ENCODE results near the gene PLCH2. TPM values are rescaled to one million over a fixed set of nuclear protein-coding genes. Genes with fewer than 3 reads are reported as not detected.

PLCH2 gene
- polyA plus RNA-seq, 1 of the 3 experiments (the other 2 are of a cell fraction), result 0.08 TPM

- TF ChIP-seq MXI1 (IDR thresholded peaks at IDR 0.05; ENCODE audit: low read depth, low read length) (no peak), NFIC (IDR thresholded peaks at IDR 0.05; ENCODE audit: borderline replicate concordance) (no peak), RAD21 (IDR thresholded peaks at IDR 0.05; ENCODE audit: low read length) (no peak), CHD2 (IDR thresholded peaks at IDR 0.05; ENCODE audit: low read length, partially characterized antibody) (no peak), ELF1 (IDR thresholded peaks at IDR 0.05) (no peak), RCOR1 (IDR thresholded peaks at IDR 0.05; ENCODE audit: low read length) (no peak), EZH2phosphoT487 (IDR thresholded peaks at IDR 0.05; ENCODE audit: borderline replicate concordance, low read depth) (no peak), POLR2AphosphoS5 (IDR thresholded peaks at IDR 0.05; ENCODE audit: low read depth, low read length) (no peak), USF1 (IDR thresholded peaks at IDR 0.05; ENCODE audit: borderline replicate concordance, low read depth) (no peak), FOXJ3 (CRISPR knock-in tag; IDR thresholded peaks at IDR 0.05) (no peak), GABPA (IDR thresholded peaks at IDR 0.05; ENCODE audit: low read depth) (no peak), FOSL2 (IDR thresholded peaks at IDR 0.05; ENCODE audit: borderline replicate concordance, low read depth) (no peak), TAF1 (IDR thresholded peaks at IDR 0.05; ENCODE audit: borderline replicate concordance, low read depth, low read length) (no peak)
- TF ChIP-seq, protein P1, sequence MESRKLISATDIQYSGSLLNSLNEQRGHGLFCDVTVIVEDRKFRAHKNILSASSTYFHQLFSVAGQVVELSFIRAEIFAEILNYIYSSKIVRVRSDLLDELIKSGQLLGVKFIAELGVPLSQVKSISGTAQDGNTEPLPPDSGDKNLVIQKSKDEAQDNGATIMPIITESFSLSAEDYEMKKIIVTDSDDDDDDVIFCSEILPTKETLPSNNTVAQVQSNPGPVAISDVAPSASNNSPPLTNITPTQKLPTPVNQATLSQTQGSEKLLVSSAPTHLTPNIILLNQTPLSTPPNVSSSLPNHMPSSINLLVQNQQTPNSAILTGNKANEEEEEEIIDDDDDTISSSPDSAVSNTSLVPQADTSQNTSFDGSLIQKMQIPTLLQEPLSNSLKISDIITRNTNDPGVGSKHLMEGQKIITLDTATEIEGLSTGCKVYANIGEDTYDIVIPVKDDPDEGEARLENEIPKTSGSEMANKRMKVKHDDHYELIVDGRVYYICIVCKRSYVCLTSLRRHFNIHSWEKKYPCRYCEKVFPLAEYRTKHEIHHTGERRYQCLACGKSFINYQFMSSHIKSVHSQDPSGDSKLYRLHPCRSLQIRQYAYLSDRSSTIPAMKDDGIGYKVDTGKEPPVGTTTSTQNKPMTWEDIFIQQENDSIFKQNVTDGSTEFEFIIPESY (IDR thresholded peaks at IDR 0.05; ENCODE audit: borderline replicate concordance, low read depth), result no peak
- TF ChIP-seq, protein P2, sequence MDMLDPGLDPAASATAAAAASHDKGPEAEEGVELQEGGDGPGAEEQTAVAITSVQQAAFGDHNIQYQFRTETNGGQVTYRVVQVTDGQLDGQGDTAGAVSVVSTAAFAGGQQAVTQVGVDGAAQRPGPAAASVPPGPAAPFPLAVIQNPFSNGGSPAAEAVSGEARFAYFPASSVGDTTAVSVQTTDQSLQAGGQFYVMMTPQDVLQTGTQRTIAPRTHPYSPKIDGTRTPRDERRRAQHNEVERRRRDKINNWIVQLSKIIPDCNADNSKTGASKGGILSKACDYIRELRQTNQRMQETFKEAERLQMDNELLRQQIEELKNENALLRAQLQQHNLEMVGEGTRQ (IDR thresholded peaks at IDR 0.05; ENCODE audit: borderline replicate concordance, low read depth, low read length), result no peak
- TF ChIP-seq, protein P3, sequence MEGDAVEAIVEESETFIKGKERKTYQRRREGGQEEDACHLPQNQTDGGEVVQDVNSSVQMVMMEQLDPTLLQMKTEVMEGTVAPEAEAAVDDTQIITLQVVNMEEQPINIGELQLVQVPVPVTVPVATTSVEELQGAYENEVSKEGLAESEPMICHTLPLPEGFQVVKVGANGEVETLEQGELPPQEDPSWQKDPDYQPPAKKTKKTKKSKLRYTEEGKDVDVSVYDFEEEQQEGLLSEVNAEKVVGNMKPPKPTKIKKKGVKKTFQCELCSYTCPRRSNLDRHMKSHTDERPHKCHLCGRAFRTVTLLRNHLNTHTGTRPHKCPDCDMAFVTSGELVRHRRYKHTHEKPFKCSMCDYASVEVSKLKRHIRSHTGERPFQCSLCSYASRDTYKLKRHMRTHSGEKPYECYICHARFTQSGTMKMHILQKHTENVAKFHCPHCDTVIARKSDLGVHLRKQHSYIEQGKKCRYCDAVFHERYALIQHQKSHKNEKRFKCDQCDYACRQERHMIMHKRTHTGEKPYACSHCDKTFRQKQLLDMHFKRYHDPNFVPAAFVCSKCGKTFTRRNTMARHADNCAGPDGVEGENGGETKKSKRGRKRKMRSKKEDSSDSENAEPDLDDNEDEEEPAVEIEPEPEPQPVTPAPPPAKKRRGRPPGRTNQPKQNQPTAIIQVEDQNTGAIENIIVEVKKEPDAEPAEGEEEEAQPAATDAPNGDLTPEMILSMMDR (IDR thresholded peaks at IDR 0.05), result no peak
- 67% methylated on average over 7 of the region's 10 CpGs for whole genome bisulfite sequencing (ENCODE audit: low lambda C conversion rate)
- CTCF ChIA-PET, result interaction anchor here (1.2 to 3.5 kb wide), 7 partner anchors 10 to 117 kb away, joined by 3 to 13 read pairs (median 7); no protein-coding TSS in a partner anchor
Measured at GRCh38 chr1:2430592-2430973, 45.5 kb upstream of the PLCH2 start.

More at GRCh38 chr1:2430592-2430973, 45.5 kb upstream of the PLCH2 start:
- H3K27ac ChIP-seq (ENCODE audit: low read depth in 2 of 2, low read length in 1 of 2), result no peak overlapping the region
- no peaks in the 10 kb centered on the region for H3F3A ChIP-seq (replicated peaks; ENCODE audit: insufficient read depth)
- no peak overlapping the region for H3K4me3 ChIP-seq (ENCODE audit: low read depth in 2 of 2, low read length in 1 of 2)
- no peaks in the 10 kb centered on the region for H3K9me2 ChIP-seq
- H3K4me1 ChIP-seq (ENCODE audit: control insufficient read depth in 1 of 2, insufficient read depth in 2 of 2, low read depth in 1 of 2, low read length in 1 of 2), result peaks cover 0 to 3% of the 10 kb centered on the region in 2 experiments; a peak in 1 of 4 replicates
- no peaks in the 10 kb centered on the region for H3K79me2 ChIP-seq (ENCODE audit: insufficient read depth)
- no peak overlapping the region for H2AFZ ChIP-seq (ENCODE audit: low read depth)
- H3K4me2 ChIP-seq, result no peak overlapping the region
- H3K9ac ChIP-seq, result no peak overlapping the region
- H3K36me3 ChIP-seq (replicated peaks in 1 of 2; ENCODE audit: control insufficient read depth in 1 of 2, insufficient read depth in 2 of 2, low read length in 1 of 2), result no peaks in the 10 kb centered on the region
- POLR2A ChIA-PET, result no interaction called here
- H3K9me3 ChIP-seq, result no peaks in the 10 kb centered on the region
- H4K20me1 ChIP-seq (ENCODE audit: insufficient read depth), result no peaks in the 10 kb centered on the region
- peaks cover 11% of the 10 kb centered on the region for H3K27me3 ChIP-seq (ENCODE audit: insufficient read depth)
- no peak for DNase-seq
